MM.1S (cell line): Measurements from ENCODE around the gene NBAS.
"Not testable (repeated sequence)": the region's sequence is repeated elsewhere in the genome, so short reads cannot be mapped to it uniquely, and the experiment has no call there.

Source experiments
- DNase-seq: peaks from one replicate; pipeline ENCODE4 v3.0.0-alpha.2; 2015
- H2AFZ ChIP-seq: fragments of 300-600 bp; sonication (generic); 2 replicates; pipeline ENCODE4 v1.6.0; 2016; ENCODE audit warnings: antibody characterized with exemption, low read length
- H3F3A ChIP-seq: fragments of 300-600 bp; sonication (generic); 2 replicates; pipeline ENCODE4 v1.6.1; 2016; ENCODE audit warnings: mild to moderate bottlenecking, antibody characterized with exemption, low read length, moderate library complexity, mixed read lengths; ENCODE audit not compliant: insufficient read depth
- H3K27ac ChIP-seq: fragments of 300-600 bp; sonication (generic); 2 replicates; pipeline ENCODE4 v1.5.1; 2016; ENCODE audit warnings: mild to moderate bottlenecking, low read length
- H3K27me3 ChIP-seq: fragments of 300-600 bp; sonication (generic); replicated peaks from 2 replicates; pipeline ENCODE4 v1.6.0; 2016; ENCODE audit warnings: low read length; ENCODE audit not compliant: insufficient read depth
- H3K36me3 ChIP-seq: fragments of 300-600 bp; sonication (generic); replicated peaks from 2 replicates; pipeline ENCODE4 v1.6.1; 2016; ENCODE audit warnings: mild to moderate bottlenecking, low read length, mixed read lengths; ENCODE audit not compliant: insufficient read depth
- H3K4me1 ChIP-seq: fragments of 300-600 bp; sonication (generic); 2 replicates; pipeline ENCODE4 v1.6.1; 2016; ENCODE audit warnings: low read length, mixed read lengths
- H3K4me2 ChIP-seq: fragments of 300-600 bp; sonication (generic); 2 replicates; pipeline ENCODE4 v1.6.0; 2016; ENCODE audit warnings: low read depth, low read length
- H3K4me3 ChIP-seq: fragments of 300-600 bp; sonication (generic); 2 replicates; pipeline ENCODE4 v1.5.1; 2016; ENCODE audit warnings: low read length, mixed read lengths
- H3K79me2 ChIP-seq: fragments of 300-600 bp; sonication (generic); 2 replicates; pipeline ENCODE4 v1.6.1; 2016; ENCODE audit warnings: mixed run types, low read length, mixed read lengths
- H3K9ac ChIP-seq: fragments of 300-600 bp; sonication (generic); 2 replicates; pipeline ENCODE4 v1.6.1; 2016; ENCODE audit warnings: low read length, mixed read lengths
- H3K9me2 ChIP-seq: fragments of 300-600 bp; sonication (generic); replicated peaks from 2 replicates; pipeline ENCODE4 v1.6.1; 2016; ENCODE audit warnings: mild to moderate bottlenecking, low read length, mixed read lengths; ENCODE audit not compliant: insufficient read depth
- H3K9me3 ChIP-seq: fragments of 300-600 bp; sonication (generic); replicated peaks from 2 replicates; pipeline ENCODE4 v1.6.1; 2016; ENCODE audit warnings: mild to moderate bottlenecking, low read length, mixed read lengths; ENCODE audit not compliant: insufficient read depth
- H4K20me1 ChIP-seq: fragments of 300-600 bp; sonication (generic); 2 replicates; pipeline ENCODE4 v1.6.1; 2016; ENCODE audit warnings: mild to moderate bottlenecking, low read length, moderate library complexity, mixed read lengths; ENCODE audit not compliant: insufficient read depth
- EZH2 ChIP-seq: fragments of 300-600 bp; sonication (generic); optimal IDR thresholded peaks from 2 replicates; pipeline ENCODE3; 2017; ENCODE audit warnings: low read depth, mild to moderate bottlenecking, antibody characterized with exemption, low read length, mixed read lengths
- EZH2phosphoT487 ChIP-seq: fragments of 300-600 bp; sonication (generic); IDR thresholded peaks from 2 replicates; pipeline ENCODE4 v1.6.1; 2018; ENCODE audit warnings: antibody characterized with exemption, low read length
- TF ChIP-seq, protein P1 (sequence below): fragments of 300-600 bp; sonication (generic); IDR thresholded peaks from 2 replicates; pipeline ENCODE4 v1.5.1; 2016; ENCODE audit warnings: antibody characterized with exemption, low read length, mixed read lengths

NBAS gene

DNA sequence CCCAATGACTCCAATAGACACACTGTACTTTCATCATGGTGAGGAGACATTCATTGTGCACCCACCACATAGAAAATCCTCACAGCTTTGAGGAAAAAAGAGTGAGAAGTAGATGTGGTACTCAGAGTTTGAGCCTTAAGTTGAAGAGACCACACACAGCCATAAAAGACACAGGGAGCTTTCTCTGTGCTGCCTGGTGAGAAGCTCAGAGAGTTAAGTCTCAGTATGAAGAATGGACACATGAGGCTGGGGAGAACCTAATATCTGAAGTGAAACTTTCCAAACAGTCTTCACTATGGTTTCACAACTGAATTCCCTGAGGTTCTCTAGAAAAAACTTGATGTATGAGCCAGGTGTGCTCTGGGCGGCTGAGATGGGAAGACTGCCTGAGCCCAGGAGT is 237.9 kb downstream of the NBAS start:
- no peak overlapping the region for H3K4me3 ChIP-seq

DNA sequence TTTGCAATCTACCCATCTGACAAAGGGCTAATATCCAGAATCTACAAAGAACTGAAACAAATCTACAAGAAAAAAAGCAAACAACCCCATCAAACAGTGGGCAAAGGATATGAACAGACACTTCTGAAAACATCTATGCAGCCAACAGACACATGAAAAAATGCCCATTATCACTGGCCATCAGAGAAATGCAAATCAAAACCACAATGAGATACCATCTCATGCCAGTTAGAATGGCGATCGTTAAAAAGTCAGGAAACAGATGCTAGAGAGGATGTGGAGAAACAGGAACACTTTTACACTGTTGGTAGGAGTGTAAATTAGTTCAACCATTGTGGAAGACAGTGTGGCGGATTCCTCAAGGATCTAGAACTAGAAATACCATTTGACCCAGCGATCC is 239.7 kb downstream of the NBAS start:
- not testable (repeated sequence) for H3K4me3 ChIP-seq, H3K36me3 ChIP-seq, H3K27ac ChIP-seq, H3K9ac ChIP-seq, H3K27me3 ChIP-seq, H3K9me2 ChIP-seq, H3K4me2 ChIP-seq, DNase-seq, H3F3A ChIP-seq, H4K20me1 ChIP-seq, H3K4me1 ChIP-seq, H3K79me2 ChIP-seq, H3K9me3 ChIP-seq, H2AFZ ChIP-seq

More for the DNA sequence above, 237.9 kb downstream of the NBAS start:
- H3K36me3 ChIP-seq = no peaks in the 10 kb centered on the region
- H3K27me3 ChIP-seq = no peaks in the 10 kb centered on the region
- no peaks in the 10 kb centered on the region for H3K9me2 ChIP-seq
- no peaks in the 10 kb centered on the region for H4K20me1 ChIP-seq
- H3K4me2 ChIP-seq = no peak overlapping the region
- H3K4me1 ChIP-seq = no peaks in the 10 kb centered on the region
- DNase-seq = no peak
- H3K9ac ChIP-seq = no peak overlapping the region
- H3K27ac ChIP-seq = no peak overlapping the region
- H3K9me3 ChIP-seq = no peaks in the 10 kb centered on the region
- TF ChIP-seq EZH2 (no peak), EZH2phosphoT487 (no peak)
- TF ChIP-seq, protein P1, sequence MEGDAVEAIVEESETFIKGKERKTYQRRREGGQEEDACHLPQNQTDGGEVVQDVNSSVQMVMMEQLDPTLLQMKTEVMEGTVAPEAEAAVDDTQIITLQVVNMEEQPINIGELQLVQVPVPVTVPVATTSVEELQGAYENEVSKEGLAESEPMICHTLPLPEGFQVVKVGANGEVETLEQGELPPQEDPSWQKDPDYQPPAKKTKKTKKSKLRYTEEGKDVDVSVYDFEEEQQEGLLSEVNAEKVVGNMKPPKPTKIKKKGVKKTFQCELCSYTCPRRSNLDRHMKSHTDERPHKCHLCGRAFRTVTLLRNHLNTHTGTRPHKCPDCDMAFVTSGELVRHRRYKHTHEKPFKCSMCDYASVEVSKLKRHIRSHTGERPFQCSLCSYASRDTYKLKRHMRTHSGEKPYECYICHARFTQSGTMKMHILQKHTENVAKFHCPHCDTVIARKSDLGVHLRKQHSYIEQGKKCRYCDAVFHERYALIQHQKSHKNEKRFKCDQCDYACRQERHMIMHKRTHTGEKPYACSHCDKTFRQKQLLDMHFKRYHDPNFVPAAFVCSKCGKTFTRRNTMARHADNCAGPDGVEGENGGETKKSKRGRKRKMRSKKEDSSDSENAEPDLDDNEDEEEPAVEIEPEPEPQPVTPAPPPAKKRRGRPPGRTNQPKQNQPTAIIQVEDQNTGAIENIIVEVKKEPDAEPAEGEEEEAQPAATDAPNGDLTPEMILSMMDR = no peak
- H3K79me2 ChIP-seq = no peaks in the 10 kb centered on the region
- H3F3A ChIP-seq = no peaks in the 10 kb centered on the region
- H2AFZ ChIP-seq = no peak overlapping the region

DNA sequence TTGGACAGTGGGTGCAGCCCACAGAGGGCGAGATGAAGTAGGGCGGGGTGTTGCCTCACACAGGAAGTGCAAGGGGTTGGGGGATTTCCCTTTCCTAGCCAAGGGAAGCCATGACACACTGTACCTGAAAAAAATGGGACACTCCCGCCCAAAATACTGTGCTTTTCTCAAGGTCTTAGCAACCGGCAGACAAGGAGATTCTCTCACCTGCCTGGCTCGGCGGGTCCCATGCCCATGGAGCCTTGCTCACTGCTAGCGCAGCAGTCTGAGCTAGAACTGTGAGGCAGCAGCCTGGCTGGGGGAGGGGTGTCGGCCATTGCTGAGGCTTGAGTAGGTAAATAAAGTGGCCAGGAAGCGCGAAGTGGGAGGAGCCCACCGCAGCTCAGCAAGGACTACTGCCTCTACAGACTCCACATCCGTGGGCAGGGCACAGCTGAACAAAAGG is 244.7 kb downstream of the NBAS start:
- Histone ChIP-seq H3K9me2 (no peaks in the 10 kb centered on the region), H3K79me2 (no peaks in the 10 kb centered on the region), H3K27ac (no peak overlapping the region), H4K20me1 (no peaks in the 10 kb centered on the region), H3K4me2 (no peak overlapping the region), H3K9me3 (no peaks in the 10 kb centered on the region), H3K9ac (no peak overlapping the region), H3K36me3 (no peaks in the 10 kb centered on the region; the same call in 1 of the 2 replicates), H3F3A (no peaks in the 10 kb centered on the region), H2AFZ (no peak overlapping the region), H3K4me1 (no peaks in the 10 kb centered on the region), H3K4me3 (no peak overlapping the region), H3K27me3 (no peaks in the 10 kb centered on the region)
- TF ChIP-seq, protein P1 = no peak
- TF ChIP-seq EZH2phosphoT487 (no peak), EZH2 (no peak)
- no peak for DNase-seq

DNA sequence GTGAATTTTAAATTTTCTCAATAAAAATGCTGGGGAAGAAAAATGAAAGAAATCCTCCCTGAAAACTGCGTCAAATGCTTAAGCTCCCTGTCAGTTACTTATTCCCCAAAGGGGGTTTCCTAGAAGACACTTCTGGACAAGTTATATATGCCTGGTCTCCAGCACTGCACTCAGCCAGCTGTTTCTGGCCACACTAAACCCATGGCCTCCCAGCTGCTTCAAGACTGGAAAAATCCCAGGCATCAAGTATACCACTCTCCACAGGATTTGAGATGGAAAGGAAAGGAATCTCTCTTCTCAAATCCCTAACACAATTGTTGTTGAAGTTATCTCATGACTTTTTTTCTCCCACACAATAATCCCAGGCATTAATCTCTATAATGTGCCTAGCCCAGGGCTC is 245.7 kb downstream of the NBAS start:
- Histone ChIP-seq H3K9me2 (no peaks in the 10 kb centered on the region), H3K4me1 (no peaks in the 10 kb centered on the region), H3K4me2 (no peak overlapping the region), H3K79me2 (no peaks in the 10 kb centered on the region), H3K9me3 (no peaks in the 10 kb centered on the region), H3K4me3 (no peak overlapping the region), H3F3A (no peaks in the 10 kb centered on the region), H3K9ac (no peak overlapping the region), H3K36me3 (no peaks in the 10 kb centered on the region; the same call in 1 of the 2 replicates), H4K20me1 (no peaks in the 10 kb centered on the region), H2AFZ (no peak overlapping the region), H3K27ac (no peak overlapping the region), H3K27me3 (no peaks in the 10 kb centered on the region)
- no peak for TF ChIP-seq EZH2
- TF ChIP-seq, protein P1 = no peak
- TF ChIP-seq EZH2phosphoT487 = no peak
- DNase-seq = no peak
